ENCODE data around the gene VDR.

The VDR gene

GRCh38 chr12:47870175-47870781, 34.5 kb downstream of the VDR start:
- no peak for DNase-seq (ENCODE audit: low read depth)

- DNase-seq (ENCODE audit: low read depth): no peak
These were observed 36.2 kb downstream of the VDR start for GRCh38 chr12:47868552-47869031.

- no peak for DNase-seq (ENCODE audit: low read depth)
These were observed 36.8 kb downstream of the VDR start for GRCh38 chr12:47868041-47868440.

- DNase-seq (ENCODE audit: low read depth): no peak
These were observed 37.3 kb downstream of the VDR start for GRCh38 chr12:47867495-47867941.

- no peak for DNase-seq (ENCODE audit: low read depth)
These were observed 40.1 kb downstream of the VDR start for GRCh38 chr12:47864646-47865235.

- no peak for DNase-seq (ENCODE audit: low read depth)
These were observed 40.8 kb downstream of the VDR start for GRCh38 chr12:47863985-47864384.

GRCh38 chr12:47863467-47863866, 41.3 kb downstream of the VDR start:
- DNase-seq (ENCODE audit: low read depth): no peak

- DNase-seq (ENCODE audit: low read depth): no peak
These were observed 41.9 kb downstream of the VDR start for GRCh38 chr12:47862881-47863280.

- no peak for DNase-seq (ENCODE audit: low read depth)
These were observed 42.5 kb downstream of the VDR start for GRCh38 chr12:47862167-47862750.

GRCh38 chr12:47860873-47861272, 43.9 kb downstream of the VDR start:
- DNase-seq (ENCODE audit: low read depth): no peak

GRCh38 chr12:47860279-47860841, 44.4 kb downstream of the VDR start:
- no peak for DNase-seq (ENCODE audit: low read depth)

- no peak for DNase-seq (ENCODE audit: low read depth)
These were observed 46.1 kb downstream of the VDR start for GRCh38 chr12:47858511-47859266.

- DNase-seq (ENCODE audit: low read depth): no peak
These were observed 47.8 kb downstream of the VDR start for GRCh38 chr12:47856721-47857575.

- no peak for DNase-seq (ENCODE audit: low read depth)
These were observed 48.7 kb downstream of the VDR start for GRCh38 chr12:47856094-47856493.

- DNase-seq (ENCODE audit: low read depth): no peak
These were observed 49.3 kb downstream of the VDR start for GRCh38 chr12:47855502-47855901.

GRCh38 chr12:47854531-47854930, 50.3 kb downstream of the VDR start:
- no peak for DNase-seq (ENCODE audit: low read depth)

GRCh38 chr12:47852096-47852571, 52.7 kb downstream of the VDR start:
- no peak for DNase-seq (ENCODE audit: low read depth)

- no peak for DNase-seq (ENCODE audit: low read depth)
These were observed 53.4 kb downstream of the VDR start for GRCh38 chr12:47851303-47851952.

- no peak for DNase-seq (ENCODE audit: low read depth)
These were observed 54.4 kb downstream of the VDR start for GRCh38 chr12:47850153-47851084.

GRCh38 chr12:47849261-47849660, 55.5 kb downstream of the VDR start:
- DNase-seq (ENCODE audit: low read depth): no peak
